Measurements from ENCODE around the gene MBTPS2.

GRCh38 chrX:21845096-21845495 is 5.7 kb downstream of the MBTPS2 start:
- TF ChIP-seq POLR2A (IDR thresholded peaks at IDR 0.05) = no peak
- no peak for TF ChIP-seq CTCF (IDR thresholded peaks at IDR 0.05)
- no peak for TF ChIP-seq POLR2AphosphoS5 (IDR thresholded peaks at IDR 0.05; ENCODE audit: insufficient read depth in 1 of 2, low read depth in 1 of 2)
